ENCODE data around the gene NGRN.

NGRN gene

DNA sequence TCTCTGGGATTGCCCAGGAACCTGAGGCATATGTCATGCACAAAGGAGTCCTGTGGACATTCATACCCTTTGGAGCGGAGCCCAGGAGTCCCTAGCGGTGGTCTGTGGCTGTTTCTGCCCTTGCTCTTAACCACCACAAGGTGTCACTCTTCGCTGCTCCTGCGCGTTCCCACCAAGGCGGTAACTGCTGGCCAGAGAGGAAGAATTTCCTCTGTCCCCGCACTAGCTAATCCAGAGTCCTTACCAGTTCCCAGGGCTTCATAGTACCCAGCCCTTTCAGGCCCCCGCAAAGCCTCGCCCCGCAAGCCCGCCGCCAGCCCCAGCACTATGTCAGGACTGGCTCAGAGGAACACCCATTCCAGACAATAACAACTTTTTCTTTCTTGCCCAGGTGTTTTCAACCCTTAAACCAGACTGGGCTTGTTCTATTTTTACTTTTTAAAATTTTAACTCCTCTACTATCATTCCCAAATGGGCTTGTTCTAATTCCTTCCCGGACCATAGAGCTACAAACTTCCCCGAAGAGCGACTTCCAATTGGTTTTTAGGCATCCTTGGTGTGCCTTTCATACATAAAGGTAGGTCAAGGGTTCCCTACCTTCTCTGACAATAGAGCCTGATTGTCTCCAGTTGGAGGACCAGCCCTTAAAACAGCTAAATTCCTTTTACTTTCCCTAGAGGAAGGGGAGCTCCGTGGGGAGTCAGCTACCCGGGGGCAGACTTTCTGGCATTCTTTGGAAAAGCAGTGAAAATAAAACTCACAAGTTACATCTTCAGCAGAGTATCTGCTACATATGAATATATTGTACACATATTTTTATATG is 54.8 kb downstream of the NGRN start:
- DNase-seq, result peak; percentile 92

GRCh38 chr15:90320885-90321278 is 55.4 kb downstream of the NGRN start:
- no peak for DNase-seq
